HG03175 (cell line): Measurements from ENCODE around the gene CLEC1A.
"Not testable (repeated sequence)": the region's sequence is repeated elsewhere in the genome, so short reads cannot be mapped to it uniquely, and the experiment has no call there.

Experiments
- ATAC-seq: cut with Tn5 transposase; IDR thresholded peaks from one replicate; pipeline ENCODE4 v1.9.1; 2021; ENCODE audit warnings: mild to moderate bottlenecking, moderate library complexity; ENCODE audit not compliant: unreplicated experiment

Gene CLEC1A

GRCh38 chr12:10052193-10052913 is 46.4 kb downstream of the CLEC1A start:
- ATAC-seq = no peak

GRCh38 chr12:10048526-10048925 is 50.3 kb downstream of the CLEC1A start:
- no peak for ATAC-seq

- ATAC-seq = no peak
These were observed 56.6 kb downstream of the CLEC1A start for GRCh38 chr12:10042167-10042566.

GRCh38 chr12:10033783-10034545 is 64.8 kb downstream of the CLEC1A start:
- ATAC-seq = no peak

GRCh38 chr12:10031771-10032175 is 67.0 kb downstream of the CLEC1A start:
- ATAC-seq = no peak

DNA sequence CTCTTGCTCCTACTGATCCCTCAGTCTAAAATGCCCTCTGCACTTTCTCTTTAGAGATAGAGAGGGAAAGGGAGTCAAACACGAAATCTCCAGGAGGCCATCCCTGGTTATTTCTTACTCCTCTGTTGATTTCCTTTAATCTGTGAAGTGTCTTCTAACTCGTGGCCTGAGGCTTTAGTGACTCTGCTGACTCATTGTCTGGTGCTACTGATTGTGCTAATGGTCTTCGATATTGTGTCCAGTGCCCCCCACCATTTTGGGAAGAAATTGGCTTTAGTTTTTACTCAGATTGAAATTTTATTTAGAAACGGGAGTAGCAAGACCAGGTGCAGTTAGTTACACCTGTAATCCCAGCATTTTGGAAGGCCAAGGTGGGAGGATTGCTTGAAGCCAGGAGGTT is 67.5 kb downstream of the CLEC1A start:
- ATAC-seq = no peak

GRCh38 chr12:10030446-10030845 is 68.3 kb downstream of the CLEC1A start, which contains the start of gene CLEC9A:
TSS of gene CLEC9A (plus strand) at chr12:10030682. CDS start at chr12:10052688, 22,006 bp downstream.
- ATAC-seq = no peak

DNA sequence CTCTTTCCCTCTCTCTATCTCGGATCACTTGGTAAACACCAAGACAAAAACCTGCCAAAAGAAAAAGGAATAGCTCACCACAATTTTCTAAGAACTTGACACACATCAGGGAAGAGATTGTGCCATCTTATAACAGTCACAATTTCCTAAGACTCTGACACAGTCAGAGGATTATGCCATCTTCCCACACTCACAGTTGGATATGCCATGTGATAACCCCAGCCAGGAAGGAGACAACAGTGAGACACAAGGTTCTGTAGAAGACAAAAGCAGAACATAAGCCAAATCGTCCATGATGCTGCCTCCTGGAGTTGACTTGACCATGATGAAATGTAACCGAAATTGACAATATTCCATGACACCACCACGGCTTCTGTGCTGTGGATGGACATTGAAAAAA is 71.1 kb downstream of the CLEC1A start:
- no peak for ATAC-seq

- no peak for ATAC-seq
These were observed 71.5 kb downstream of the CLEC1A start for GRCh38 chr12:10027311-10027710.

- not testable (repeated sequence) for ATAC-seq
These were observed 72.1 kb downstream of the CLEC1A start for GRCh38 chr12:10026666-10027065.

- no peak for ATAC-seq
These were observed 73.5 kb downstream of the CLEC1A start for GRCh38 chr12:10025236-10025635.

- ATAC-seq = no peak
These were observed 77.4 kb downstream of the CLEC1A start for GRCh38 chr12:10021342-10021741.
